GM19455 (cell line): ENCODE data around the gene FBRS.
"Not testable (repeated sequence)": the region's sequence is repeated elsewhere in the genome, so short reads cannot be mapped to it uniquely, and the experiment has no call there.

Experiments used
- ATAC-seq: cut with Tn5 transposase; IDR thresholded peaks from one replicate; pipeline ENCODE4 v1.9.1; 2021; ENCODE audit not compliant: unreplicated experiment

The FBRS gene

DNA sequence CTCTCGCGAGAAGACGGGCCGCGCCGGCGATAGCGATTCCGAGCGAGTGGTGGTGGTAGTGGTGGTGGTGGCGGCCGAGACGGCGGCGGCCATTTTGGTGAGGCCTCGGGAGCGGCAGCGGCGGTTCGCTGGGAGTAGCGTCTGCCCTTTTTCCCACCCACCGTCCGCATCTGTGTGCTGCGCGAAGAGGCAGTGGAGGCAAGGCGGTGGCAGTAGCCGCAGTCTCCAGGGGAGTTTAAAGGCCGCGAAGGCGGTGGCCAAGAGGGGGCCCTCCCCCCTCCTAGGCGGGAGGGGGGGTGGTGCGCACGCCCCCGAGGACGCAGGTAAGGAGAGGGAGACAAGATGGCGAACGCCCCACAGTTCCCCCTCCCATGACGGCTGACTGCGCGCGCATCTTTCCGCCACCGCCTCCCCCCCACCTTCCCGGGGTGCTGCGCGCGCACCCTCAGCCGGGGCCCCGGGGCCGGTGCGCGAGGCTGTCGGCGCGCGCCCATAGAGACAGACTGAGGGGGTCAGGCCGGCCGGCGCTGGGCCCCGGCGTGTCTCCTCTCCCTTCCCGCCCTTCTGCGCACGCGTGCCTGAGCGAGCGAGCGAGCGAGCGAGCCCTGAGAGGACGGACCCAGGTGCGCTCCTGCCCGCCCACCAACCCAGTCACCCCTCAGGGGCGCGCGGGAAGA is 40.0 kb downstream of the FBRS start:
- peak; percentile 51 for ATAC-seq

DNA sequence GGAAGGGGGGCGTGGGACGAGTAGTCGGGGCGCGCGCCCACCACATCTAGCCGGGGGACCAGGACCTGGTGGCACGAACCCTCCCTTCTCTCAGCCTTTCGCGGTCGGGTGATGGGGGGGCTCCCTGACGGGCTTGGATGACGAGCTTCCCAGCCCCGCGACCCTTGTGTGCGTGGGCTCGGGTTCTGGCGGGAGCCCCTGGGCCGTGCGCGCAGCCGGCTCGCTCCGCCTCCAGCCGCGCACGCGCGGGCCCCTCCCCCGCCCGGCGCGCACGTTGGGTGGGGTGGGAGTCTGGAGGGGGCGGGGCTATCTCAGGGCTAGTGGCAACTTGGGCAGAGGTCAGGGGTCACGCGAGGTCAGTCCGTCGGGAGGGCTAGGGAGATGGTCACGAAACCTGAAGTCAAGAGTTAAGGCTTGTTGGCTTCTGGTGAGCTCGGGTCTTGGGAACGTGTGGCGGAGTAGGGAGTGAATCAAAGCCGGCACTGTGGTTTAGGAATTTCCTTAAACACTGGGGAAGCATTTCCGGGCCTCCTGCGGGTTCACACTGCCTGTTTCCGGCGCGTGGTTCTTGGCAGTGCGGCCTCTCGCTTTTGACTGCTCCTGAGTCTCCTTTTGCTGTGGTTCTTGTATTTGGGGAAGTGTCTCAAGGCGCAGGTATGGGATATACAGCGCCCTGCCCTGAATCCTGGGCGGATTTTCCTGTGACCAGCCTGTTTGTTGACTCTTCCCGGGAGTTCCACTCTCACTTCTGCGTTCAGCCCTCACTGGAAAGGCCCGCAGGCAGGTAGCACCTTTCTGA is 40.8 kb downstream of the FBRS start, which contains the start of gene SRCAP:
Gene SRCAP, plus strand, starts transcription at position 356 of the 799 bp plus-strand sequence. CDS start 1,654 bp downstream, outside the sequence.
- peak; percentile 35 for ATAC-seq

DNA sequence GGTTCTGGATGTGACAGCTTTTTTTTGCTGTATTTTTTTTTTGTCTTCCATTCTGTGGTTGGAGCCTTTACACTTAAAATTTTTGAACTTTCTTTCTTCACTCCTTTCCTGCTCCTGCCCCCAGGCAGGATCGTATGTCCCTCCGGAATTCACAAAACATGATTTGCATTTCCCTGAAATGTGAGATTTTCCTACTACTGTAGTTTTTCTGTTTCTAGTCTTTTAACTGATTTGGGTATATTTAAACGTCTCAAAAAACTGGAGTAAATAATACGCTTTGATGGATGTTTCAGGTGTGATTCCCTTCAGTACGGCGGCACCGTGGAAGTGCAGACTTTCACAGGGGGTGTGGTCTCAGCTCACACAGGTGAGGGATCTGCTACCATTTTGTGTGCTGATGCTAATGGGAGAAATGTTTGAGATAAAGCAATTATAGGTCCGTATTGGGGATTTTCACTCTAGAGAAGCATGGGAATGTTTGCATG is 41.4 kb downstream of the FBRS start:
- no peak for ATAC-seq

DNA sequence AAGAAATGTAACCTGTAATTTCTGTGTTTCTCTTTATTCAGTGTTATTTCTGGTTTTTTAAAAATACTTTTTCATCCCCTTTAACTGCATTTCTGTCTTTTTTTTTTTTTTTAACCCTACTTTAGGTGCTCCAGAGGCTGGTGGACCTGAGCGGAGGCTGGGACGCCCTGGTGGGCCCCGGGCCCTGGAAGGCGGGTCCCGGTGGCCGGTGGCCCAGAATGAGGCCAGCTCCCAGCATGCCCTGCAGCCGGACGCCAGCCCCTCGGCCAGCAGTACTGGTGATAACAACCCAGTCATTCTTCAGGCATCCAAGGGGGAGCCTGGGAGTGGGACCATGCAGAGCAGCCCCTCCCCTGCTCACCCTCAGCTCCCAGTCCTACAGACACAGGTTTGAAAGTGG is 42.3 kb downstream of the FBRS start:
- no peak for ATAC-seq

DNA sequence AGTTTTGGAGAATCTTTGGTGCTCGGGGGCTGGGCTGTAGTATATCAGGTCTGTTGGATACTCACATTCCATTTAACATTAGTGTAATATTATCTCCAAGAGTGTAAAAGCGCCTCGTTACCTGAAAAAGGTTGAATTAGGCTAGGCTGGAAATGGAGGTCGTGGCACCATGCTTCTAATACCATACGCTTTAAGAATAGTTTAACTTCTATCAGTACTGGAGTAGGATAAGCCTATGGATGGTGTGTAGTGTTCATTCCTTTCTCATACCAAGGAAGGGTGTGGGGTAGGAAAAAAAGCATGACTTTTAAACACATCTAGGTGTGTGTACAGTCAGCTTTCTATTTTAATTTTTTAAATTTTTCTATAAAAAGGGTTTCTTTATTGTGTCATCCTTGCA is 42.7 kb downstream of the FBRS start:
- ATAC-seq: no peak

DNA sequence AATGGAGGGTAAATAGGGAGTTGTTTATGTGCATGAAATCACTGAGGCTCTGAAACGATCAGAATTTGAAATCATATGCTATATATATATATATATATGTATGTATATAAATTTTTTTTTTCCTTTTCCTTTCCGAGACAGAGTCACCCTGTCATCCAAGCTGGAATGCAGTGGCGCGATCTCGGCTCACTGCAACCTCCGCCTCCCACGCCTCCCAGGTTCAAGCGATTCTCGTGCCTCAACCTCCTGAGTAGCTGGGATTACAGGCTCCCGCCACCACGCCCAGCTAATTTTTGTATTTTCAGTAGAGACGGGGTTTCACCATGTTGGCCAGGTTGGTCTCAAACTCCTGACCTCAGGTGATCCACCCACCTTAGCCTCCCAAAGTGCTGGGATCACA is 44.8 kb downstream of the FBRS start:
- ATAC-seq: not testable (repeated sequence)

DNA sequence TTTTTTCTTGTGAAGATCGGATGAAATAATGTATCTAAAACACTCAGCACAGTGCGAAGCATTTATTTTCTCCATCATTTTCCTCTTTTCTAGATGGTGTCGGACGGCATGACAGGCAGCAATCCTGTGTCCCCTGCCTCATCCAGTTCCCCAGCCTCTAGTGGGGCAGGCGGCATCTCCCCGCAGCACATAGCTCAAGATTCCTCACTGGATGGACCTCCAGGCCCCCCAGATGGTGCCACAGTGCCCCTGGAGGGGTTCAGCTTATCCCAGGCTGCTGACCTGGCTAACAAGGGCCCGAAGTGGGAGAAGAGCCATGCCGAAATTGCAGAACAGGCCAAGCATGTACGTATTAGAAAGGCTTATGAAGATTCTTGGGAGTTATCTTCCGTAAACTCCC is 45.7 kb downstream of the FBRS start:
- no peak for ATAC-seq

DNA sequence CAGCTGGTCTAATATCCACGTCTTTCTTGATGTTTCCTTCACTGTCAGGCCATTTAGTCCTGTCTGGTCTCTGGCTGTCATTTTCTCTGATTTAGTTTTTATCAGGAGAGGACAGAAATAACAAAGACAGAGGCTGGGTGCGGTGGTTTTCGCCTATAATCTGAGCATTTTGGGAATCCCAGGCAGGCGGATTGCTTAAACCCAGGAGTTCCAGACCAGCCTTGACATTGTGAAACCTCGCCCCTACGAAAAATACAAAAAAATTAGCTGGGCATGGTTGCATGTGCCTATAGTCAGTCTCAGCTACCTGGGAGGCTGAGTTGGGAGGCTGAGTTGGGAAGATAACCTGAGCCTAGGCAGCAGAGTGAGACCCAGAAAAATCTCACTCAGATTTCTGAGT is 47.8 kb downstream of the FBRS start:
- no peak for ATAC-seq

DNA sequence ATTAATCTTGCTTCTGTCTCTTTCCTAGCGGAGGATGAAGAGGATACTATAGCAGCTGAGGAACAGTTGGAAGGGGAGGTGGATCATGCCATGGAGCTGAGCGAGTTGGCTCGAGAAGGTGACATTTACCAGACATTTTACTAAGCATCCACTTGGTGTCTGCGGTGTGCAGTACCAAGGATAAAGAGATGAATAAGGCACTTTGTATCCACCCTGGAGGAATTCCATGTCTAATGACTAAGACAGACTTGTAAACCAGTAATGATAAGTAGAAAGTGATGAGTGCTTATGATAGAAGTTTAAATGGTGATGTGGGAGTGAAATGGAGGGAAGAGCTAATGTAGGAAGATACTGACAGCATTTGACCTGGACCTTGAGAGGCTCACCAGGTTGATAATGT is 52.7 kb downstream of the FBRS start:
- ATAC-seq: no peak

DNA sequence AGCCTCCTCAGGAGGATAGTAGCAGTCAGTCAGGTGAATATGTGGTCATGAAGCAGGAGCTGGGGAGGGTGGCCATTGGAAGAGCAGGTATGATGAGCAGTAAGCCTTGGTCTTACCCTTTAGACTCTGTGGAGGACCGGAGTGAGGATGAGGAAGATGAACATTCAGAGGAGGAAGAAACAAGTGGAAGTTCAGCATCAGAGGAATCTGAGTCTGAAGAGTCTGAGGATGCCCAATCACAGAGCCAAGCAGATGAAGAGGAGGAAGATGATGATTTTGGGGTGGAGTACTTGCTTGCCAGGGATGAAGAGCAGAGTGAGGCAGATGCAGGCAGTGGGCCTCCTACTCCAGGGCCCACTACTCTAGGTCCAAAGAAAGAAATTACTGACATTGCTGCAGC is 53.5 kb downstream of the FBRS start:
- no peak for ATAC-seq

DNA sequence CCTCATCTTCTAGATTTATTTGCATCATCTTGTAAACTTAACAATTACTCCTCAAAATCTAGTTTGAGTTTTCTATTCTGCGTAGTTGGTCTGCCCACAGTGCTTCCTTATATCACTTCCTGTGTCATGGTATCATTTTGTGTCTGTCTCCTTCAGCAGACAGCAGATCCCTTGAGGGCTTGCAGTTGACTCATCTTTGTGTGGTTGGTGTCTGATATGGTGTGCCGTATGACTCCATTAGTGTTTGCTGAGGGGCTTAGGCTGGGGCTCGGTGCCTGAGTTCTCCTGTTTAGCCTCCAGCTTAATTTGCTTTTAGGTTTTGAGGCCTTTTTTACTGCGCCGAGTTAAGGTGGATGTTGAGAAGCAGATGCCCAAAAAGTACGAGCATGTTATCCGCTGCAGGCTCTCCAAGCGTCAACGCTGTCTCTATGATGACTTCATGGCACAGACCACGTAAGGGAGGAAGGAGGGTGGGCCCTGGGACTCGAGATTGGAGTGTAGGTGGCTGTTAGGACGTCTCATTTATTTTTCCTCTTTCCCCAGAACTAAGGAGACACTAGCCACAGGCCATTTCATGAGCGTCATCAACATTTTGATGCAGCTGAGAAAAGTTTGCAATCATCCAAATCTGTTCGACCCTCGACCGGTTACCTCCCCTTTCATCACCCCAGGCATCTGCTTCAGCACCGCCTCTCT is 57.7 kb downstream of the FBRS start:
- no peak for ATAC-seq

DNA sequence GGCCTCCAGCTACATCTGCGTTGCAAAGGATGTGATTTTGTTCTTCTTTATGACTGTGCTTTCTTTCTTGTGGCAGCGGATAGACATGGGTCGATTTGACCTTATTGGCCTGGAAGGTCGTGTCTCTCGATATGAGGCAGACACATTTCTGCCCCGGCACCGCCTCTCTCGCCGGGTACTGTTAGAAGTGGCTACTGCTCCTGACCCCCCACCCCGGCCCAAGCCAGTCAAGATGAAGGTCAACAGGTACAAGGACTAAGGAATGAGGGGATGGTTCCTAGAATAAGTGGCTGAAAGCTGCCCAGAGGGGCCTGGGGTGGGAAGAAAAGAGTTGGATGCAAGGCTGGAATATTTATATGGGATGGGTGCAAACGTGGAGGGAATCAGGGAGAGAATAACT is 61.9 kb downstream of the FBRS start:
- ATAC-seq: no peak
